Naive thymus-derived CD4-positive, alpha-beta T cell (primary cell): ENCODE measurements around the gene PKIG. TPM values are rescaled to one million over a fixed set of nuclear protein-coding genes. Genes with fewer than 3 reads are reported as not detected.

ENCODE experiments used
- ATAC-seq: fragments of 150-1000 bp; cut with Tn5 transposase; 2 replicates; pipeline ENCODE4 v1.10.0; 2021; ENCODE audit warnings: mild to moderate bottlenecking, moderate library complexity
- CTCF ChIA-PET: fragments of 350-600 bp; sonication (Branson Sonifier 250); formaldehyde crosslinking; loops from one replicate; lab custom pipeline; 2021; ENCODE audit warnings: antibody characterized with exemption; lab: Charles Lee
- POLR2A ChIA-PET: fragments of 350-600 bp; sonication (Branson Sonifier 250); formaldehyde crosslinking; loops from one replicate; lab custom pipeline; 2021; ENCODE audit warnings: antibody characterized with exemption, inconsistent platforms; lab: Charles Lee
- DNase-seq, 9 donors: peaks; one replicate each; pipeline versions ENCODE4 v3.0.0 to v3.0.0-alpha.2; 2020 to 2022; ENCODE audit warnings: mixed read lengths in 1 of 9
- H3K27ac ChIP-seq: one replicate; pipeline ENCODE4 v1.7.0; 2013; ENCODE audit warnings: mild to moderate bottlenecking, low read depth, low read length, moderate library complexity
- H3K27me3 ChIP-seq, 2 donors: one replicate each; pipeline ENCODE4 v1.7.0; 2013; ENCODE audit warnings: low read length in 2 of 2, mild to moderate bottlenecking in 2 of 2, moderate library complexity in 2 of 2; ENCODE audit not compliant: control insufficient read depth in 2 of 2, insufficient read depth in 2 of 2
- H3K36me3 ChIP-seq, 3 experiments: 1 replicate in 2 of 3; 2 replicates in 1 of 3; pipeline ENCODE4 v1.7.0; 2013; ENCODE audit warnings: low read length in 3 of 3, mild to moderate bottlenecking in 3 of 3, moderate library complexity in 1 of 3; ENCODE audit not compliant: insufficient read depth in 3 of 3, control insufficient read depth in 2 of 3
- H3K4me1 ChIP-seq, 2 donors: one replicate each; pipeline ENCODE4 v1.7.0; 2013; ENCODE audit warnings: low read length in 2 of 2, mild to moderate bottlenecking in 2 of 2, moderate library complexity in 1 of 2; ENCODE audit not compliant: control insufficient read depth in 2 of 2, insufficient read depth in 2 of 2
- H3K4me3 ChIP-seq: 2 replicates; pipeline ENCODE4 v1.7.0; 2013; ENCODE audit warnings: mild to moderate bottlenecking, low read length
- H3K9me3 ChIP-seq, 3 experiments: 1 replicate in 2 of 3; 2 replicates in 1 of 3; pipeline ENCODE4 v1.7.0; 2013; ENCODE audit warnings: low read length in 3 of 3; ENCODE audit not compliant: control insufficient read depth in 2 of 3
- H3K27ac Mint-ChIP-seq, 9 donors: one replicate each; pipeline ENCODE4 v1.8.0; 2020 to 2022; ENCODE audit warnings: mixed read lengths in 9 of 9, mild to moderate bottlenecking in 8 of 9, moderate library complexity in 5 of 9, inconsistent platforms in 2 of 9
- H3K27me3 Mint-ChIP-seq, 5 donors: one replicate each; pipeline ENCODE4 v1.8.0; 2021 to 2022; ENCODE audit warnings: mixed read lengths in 5 of 5, mild to moderate bottlenecking in 1 of 5
- H3K36me3 Mint-ChIP-seq, 5 donors: one replicate each; pipeline ENCODE4 v1.8.0; 2020 to 2022; ENCODE audit warnings: mixed read lengths in 5 of 5, mild to moderate bottlenecking in 3 of 5, inconsistent platforms in 1 of 5
- H3K4me1 Mint-ChIP-seq, 7 donors: one replicate each; pipeline ENCODE4 v1.8.0; 2020 to 2022; ENCODE audit warnings: mixed read lengths in 7 of 7, mild to moderate bottlenecking in 3 of 7, inconsistent platforms in 1 of 7
- H3K4me3 Mint-ChIP-seq, 10 donors: one replicate each; pipeline ENCODE4 v1.8.0; 2020 to 2022; ENCODE audit warnings: mild to moderate bottlenecking in 10 of 10, mixed read lengths in 10 of 10, moderate library complexity in 6 of 10, inconsistent platforms in 2 of 10
- H3K9me3 Mint-ChIP-seq, 11 donors: one replicate each; pipeline ENCODE4 v1.8.0; 2020 to 2022; ENCODE audit warnings: mixed read lengths in 11 of 11, mild to moderate bottlenecking in 4 of 11, inconsistent platforms in 1 of 11, moderate library complexity in 1 of 11
- intact Hi-C, 2 donors: fragments of 100-400 bp; cut with micrococcal nuclease; formaldehyde crosslinking; loops; one replicate each; pipeline ENCODE4 v1.15.1; 2023
- polyA plus RNA-seq, 2 donors: library from polyadenylated mRNA; unstranded; fragments of 300-500 nt; fragmentation: Illumina TruSeq; gene quantifications; one replicate each; pipeline ENCODE4 v1.2.3, GENCODE V29; 2021
- total RNA-seq, 6 experiments: library from RNA in 5 of 6; stranded (reverse) in 5 of 6; gene quantifications; 1 replicate in 5 of 6; 2 replicates in 1 of 6; pipeline ENCODE4 v1.2.3 and lab custom pipeline; 2021 to 2026

PKIG gene
- total and polyA plus RNA-seq, 7 experiments from 2014 or later = 1.9 to 6.0 (median 2.9) TPM

GRCh38 chr20:44627364-44628010, 45.1 kb downstream of the PKIG start:
- Histone ChIP-seq H3K36me3 (peaks cover 5 to 80% (median 11%) of the 10 kb centered on the region in 3 experiments), H3K4me1 (no peaks in the 10 kb centered on the region), H3K9me3 (peaks cover 0 to 7% (median 0%) of the 10 kb centered on the region in 3 experiments), H3K27me3 (no peaks in the 10 kb centered on the region), H3K27ac (no peak overlapping the region), H3K4me3 (no peak overlapping the region)
- intact Hi-C loops = no loop called here
- ATAC-seq = no peak
- Mint-ChIP-seq H3K36me3 (peaks cover 7 to 57% (median 33%) of the 10 kb centered on the region in 5 donors), H3K9me3 (peaks cover 0 to 7% (median 0%) of the 10 kb centered on the region in 11 donors), H3K4me3 (no peak overlapping the region), H3K27me3 (no peaks in the 10 kb centered on the region), H3K27ac (peak overlapping the region in 3 of 9 donors; percentile 29 to 81 (median 56)), H3K4me1 (peaks cover 0 to 12% (median 3%) of the 10 kb centered on the region in 7 donors)
- POLR2A ChIA-PET = interaction anchor here (0.6 to 0.7 kb wide), 2 partner anchors 16 to 258 kb away, joined by 3 read pairs; partner anchors contain the start of gene YWHAB
- CTCF ChIA-PET = interaction anchor here (0.6 to 0.9 kb wide), 2 partner anchors 11 to 101 kb away, joined by 3 to 4 read pairs; no protein-coding TSS in a partner anchor
- no peak for DNase-seq

GRCh38 chr20:44629017-44629385, 46.6 kb downstream of the PKIG start:
- no peak overlapping the region for H3K4me3 Mint-ChIP-seq
- Histone ChIP-seq H3K27ac (no peak overlapping the region), H3K4me3 (no peak overlapping the region), H3K27me3 (no peaks in the 10 kb centered on the region), H3K9me3 (no peaks in the 10 kb centered on the region), H3K4me1 (no peaks in the 10 kb centered on the region), H3K36me3 (peaks cover 4 to 80% (median 5%) of the 10 kb centered on the region in 3 experiments)
- ChIA-PET CTCF (no interaction called here), POLR2A (no interaction called here)
- no peak overlapping the region for H3K27ac Mint-ChIP-seq
- H3K36me3 Mint-ChIP-seq = peaks cover 7 to 54% (median 23%) of the 10 kb centered on the region in 5 donors
- no peaks in the 10 kb centered on the region for H3K27me3 Mint-ChIP-seq
- H3K4me1 Mint-ChIP-seq = peaks cover 0 to 12% (median 3%) of the 10 kb centered on the region in 7 donors
- intact Hi-C loops = no loop called here
- no peak for DNase-seq
- peaks cover 0 to 2% (median 0%) of the 10 kb centered on the region in 11 donors for H3K9me3 Mint-ChIP-seq
- ATAC-seq = no peak

- H3K9me3 ChIP-seq = no peaks in the 10 kb centered on the region
- H3K27ac Mint-ChIP-seq = peak overlapping the region in 2 of 9 donors; percentile 7 to 73
- no peak overlapping the region for H3K4me3 Mint-ChIP-seq
- ChIA-PET POLR2A (no interaction called here), CTCF (no interaction called here)
- peaks cover 7 to 57% (median 23%) of the 10 kb centered on the region in 5 donors for H3K36me3 Mint-ChIP-seq
- H3K27me3 ChIP-seq = no peaks in the 10 kb centered on the region
- DNase-seq = no peak
- H3K4me3 ChIP-seq = no peak overlapping the region
- no peaks in the 10 kb centered on the region for H3K4me1 ChIP-seq
- H3K4me1 Mint-ChIP-seq = peaks cover 0 to 12% (median 3%) of the 10 kb centered on the region in 7 donors
- intact Hi-C loops = no loop called here
- H3K36me3 ChIP-seq = peaks cover 3 to 80% (median 3%) of the 10 kb centered on the region in 3 experiments
- H3K9me3 Mint-ChIP-seq = peaks cover 0 to 2% (median 0%) of the 10 kb centered on the region in 11 donors
- no peaks in the 10 kb centered on the region for H3K27me3 Mint-ChIP-seq
- ATAC-seq = no peak
- H3K27ac ChIP-seq = no peak overlapping the region
Observed at GRCh38 chr20:44629542-44629941, 47.2 kb downstream of the PKIG start.

GRCh38 chr20:44630297-44630696, 47.9 kb downstream of the PKIG start:
- H3K36me3 Mint-ChIP-seq = peaks cover under 1 to 53% (median 16%) of the 10 kb centered on the region in 5 donors
- peaks cover 5 to 80% (median 8%) of the 10 kb centered on the region in 3 experiments for H3K36me3 ChIP-seq
- peaks cover 0 to 12% (median 3%) of the 10 kb centered on the region in 7 donors for H3K4me1 Mint-ChIP-seq
- no peak overlapping the region for H3K4me3 Mint-ChIP-seq
- H3K27me3 Mint-ChIP-seq = no peaks in the 10 kb centered on the region
- no peaks in the 10 kb centered on the region for H3K4me1 ChIP-seq
- H3K9me3 ChIP-seq = no peaks in the 10 kb centered on the region
- no peak overlapping the region for H3K4me3 ChIP-seq
- DNase-seq (no peak), ATAC-seq (no peak)
- ChIA-PET POLR2A (interaction anchor here (1.2 to 1.5 kb wide), 2 partner anchors 11 to 16 kb away, joined by 3 to 4 read pairs; no protein-coding TSS in a partner anchor), CTCF (interaction anchor here (0.5 to 0.8 kb wide), 2 partner anchors 20 to 782 kb away, joined by 3 to 5 read pairs; no protein-coding TSS in a partner anchor)
- no peak overlapping the region for H3K27ac ChIP-seq
- no peaks in the 10 kb centered on the region for H3K9me3 Mint-ChIP-seq
- peak overlapping the region in 1 of 9 donors; percentile 57 for H3K27ac Mint-ChIP-seq
- H3K27me3 ChIP-seq = no peaks in the 10 kb centered on the region
- intact Hi-C loops = no loop called here

- CTCF ChIA-PET = interaction anchor here (1.2 to 1.4 kb wide), 2 partner anchors 11 to 51 kb away, joined by 3 read pairs; no protein-coding TSS in a partner anchor
Observed at GRCh38 chr20:44632103-44632752, 49.8 kb downstream of the PKIG start.

GRCh38 chr20:44633187-44633810, 50.9 kb downstream of the PKIG start:
- Histone ChIP-seq H3K27ac (no peak overlapping the region), H3K4me1 (no peaks in the 10 kb centered on the region), H3K9me3 (no peaks in the 10 kb centered on the region), H3K27me3 (no peaks in the 10 kb centered on the region), H3K4me3 (no peak overlapping the region), H3K36me3 (peaks cover 5 to 75% (median 8%) of the 10 kb centered on the region in 3 experiments)
- CTCF ChIA-PET = interaction anchor here (1.4 kb wide), 1 partner anchor 50 kb away, joined by 3 read pairs; no protein-coding TSS in a partner anchor
- POLR2A ChIA-PET = interaction anchor here (0.8 to 1.1 kb wide), 4 partner anchors 10 to 21 kb away, joined by 3 read pairs; no protein-coding TSS in a partner anchor
- ATAC-seq = no peak
- Mint-ChIP-seq H3K9me3 (no peaks in the 10 kb centered on the region), H3K36me3 (peaks cover 0 to 48% (median 18%) of the 10 kb centered on the region in 5 donors), H3K4me3 (no peak overlapping the region), H3K4me1 (peaks cover 0 to 5% (median 0%) of the 10 kb centered on the region in 7 donors), H3K27ac (peak overlapping the region in 4 of 9 donors; percentile 10 to 54 (median 40)), H3K27me3 (no peaks in the 10 kb centered on the region)
- intact Hi-C loops = no loop called here
- no peak for DNase-seq

More at GRCh38 chr20:44632103-44632752, 49.8 kb downstream of the PKIG start:
- no peak overlapping the region for H3K4me3 ChIP-seq
- H3K27me3 ChIP-seq = no peaks in the 10 kb centered on the region
- Mint-ChIP-seq H3K27me3 (no peaks in the 10 kb centered on the region), H3K36me3 (peaks cover 0 to 52% (median 18%) of the 10 kb centered on the region in 5 donors), H3K27ac (peak overlapping the region in 4 of 9 donors; percentile 38 to 70 (median 59)), H3K4me3 (no peak overlapping the region), H3K9me3 (no peaks in the 10 kb centered on the region), H3K4me1 (peaks cover 0 to 5% (median 2%) of the 10 kb centered on the region in 7 donors)
- no peak for DNase-seq
- no peak overlapping the region for H3K27ac ChIP-seq
- H3K4me1 ChIP-seq = no peaks in the 10 kb centered on the region
- intact Hi-C loops = no loop called here
- H3K9me3 ChIP-seq = no peaks in the 10 kb centered on the region
- POLR2A ChIA-PET = interaction anchor here (1.1 kb wide), 1 partner anchor 14 kb away, joined by 3 read pairs; no protein-coding TSS in a partner anchor
- peaks cover 5 to 77% (median 8%) of the 10 kb centered on the region in 3 experiments for H3K36me3 ChIP-seq
- no peak for ATAC-seq
